GM18517 (cell line): ENCODE results near the gene SIPA1L3.

Source experiments
- ATAC-seq: cut with Tn5 transposase; IDR thresholded peaks from one replicate; pipeline ENCODE4 v1.9.1; 2021; ENCODE audit warnings: mild to moderate bottlenecking, moderate library complexity; ENCODE audit not compliant: unreplicated experiment

The SIPA1L3 gene

GRCh38 chr19:38251564-38252051 is 344.6 kb downstream of the SIPA1L3 start:
- no peak for ATAC-seq

- no peak for ATAC-seq
Measured at GRCh38 chr19:38252385-38252784, 345.4 kb downstream of the SIPA1L3 start.

- no peak for ATAC-seq
Measured at GRCh38 chr19:38252941-38253691, 346.1 kb downstream of the SIPA1L3 start.

- no peak for ATAC-seq
Measured at GRCh38 chr19:38253788-38254187, 346.8 kb downstream of the SIPA1L3 start.

- ATAC-seq = no peak
Measured at GRCh38 chr19:38255383-38256014, 348.5 kb downstream of the SIPA1L3 start.
